Stomach (tissue), 4 donors: ENCODE measurements around the gene ZNF576.

Source experiments
- CTCF ChIP-seq, 7 experiments: fragments of 450-650 bp in 4 of 7; fragments of 200-600 bp in 3 of 7; sonication (generic) in 3 of 7; IDR thresholded peaks; one replicate each; pipeline ENCODE4 v1.5.1; 2016 to 2019; ENCODE audit warnings: antibody characterized with exemption in 7 of 7, control low read depth in 2 of 7, mild to moderate bottlenecking in 1 of 7
- POLR2AphosphoS5 ChIP-seq, 3 donors: sonication (generic); formaldehyde crosslinking; IDR thresholded peaks; one replicate each; pipeline ENCODE4 v1.6.1; 2016; ENCODE audit warnings: antibody characterized with exemption in 3 of 3

GRCh38 chr19:43562226-43562697 is 34.1 kb upstream of the ZNF576 start:
- no peak for TF ChIP-seq CTCF (IDR thresholded peaks at IDR 0.05)
- TF ChIP-seq POLR2AphosphoS5 (IDR thresholded peaks at IDR 0.05): no peak
